Thoracic aorta (tissue), 2 donors: Measurements from ENCODE around the gene PGLYRP3. TPM values are rescaled to one million over a fixed set of nuclear protein-coding genes. Genes with fewer than 3 reads are reported as not detected.

Experiments used
- ATAC-seq: fragments of 150-250 bp; one replicate; pipeline ENCODE4 v1.8.0; 2017; ENCODE audit warnings: low read depth; ENCODE audit not compliant: insufficient number of reproducible peaks, low FRiP score
- DNase-seq: peaks from one replicate; pipeline ENCODE4 v3.0.0-alpha.2; 2020; ENCODE audit warnings: low spot score
- H3K27ac ChIP-seq, 2 donors: fragments of 200-600 bp; sonication (generic); 1 replicate in 1 of 2; 2 replicates in 1 of 2; pipeline ENCODE4 v1.5.1; 2016; ENCODE audit warnings: mild to moderate bottlenecking in 2 of 2, moderate library complexity in 2 of 2
- H3K27me3 ChIP-seq: fragments of 200-600 bp; sonication (generic); replicated peaks from 2 replicates; pipeline ENCODE4 v1.6.0; 2016; ENCODE audit warnings: mild to moderate bottlenecking; ENCODE audit not compliant: insufficient read depth
- H3K36me3 ChIP-seq: fragments of 200-600 bp; sonication (generic); one replicate; pipeline ENCODE4 v1.5.1; 2016
- H3K4me1 ChIP-seq, 2 donors: fragments of 200-600 bp; sonication (generic); 1 replicate in 1 of 2; 2 replicates in 1 of 2; pipeline versions ENCODE4 v1.5.1 to v1.6.0; 2016; ENCODE audit warnings: low read depth in 2 of 2, mild to moderate bottlenecking in 1 of 2; ENCODE audit not compliant: control insufficient read depth in 1 of 2
- H3K4me3 ChIP-seq: fragments of 200-600 bp; sonication (generic); 2 replicates; pipeline ENCODE4 v1.5.1; 2016; ENCODE audit warnings: mild to moderate bottlenecking
- H3K9me3 ChIP-seq: fragments of 200-600 bp; sonication (generic); 2 replicates; pipeline ENCODE4 v1.5.1; 2016
- CTCF ChIP-seq: fragments of 200-600 bp; sonication (generic); IDR thresholded peaks from one replicate; pipeline ENCODE4 v1.5.1; 2019; ENCODE audit warnings: antibody characterized with exemption
- total RNA-seq, 2 donors: library from RNA; depleted of rRNA; stranded (reverse); fragments of >200 nt; gene quantifications; one replicate each; pipeline versions ENCODE4 v1.1.0 to v1.2.3, GENCODE V29; 2016

The PGLYRP3 gene
- total RNA-seq, 2 donors from 2014 or later = not detected

DNA sequence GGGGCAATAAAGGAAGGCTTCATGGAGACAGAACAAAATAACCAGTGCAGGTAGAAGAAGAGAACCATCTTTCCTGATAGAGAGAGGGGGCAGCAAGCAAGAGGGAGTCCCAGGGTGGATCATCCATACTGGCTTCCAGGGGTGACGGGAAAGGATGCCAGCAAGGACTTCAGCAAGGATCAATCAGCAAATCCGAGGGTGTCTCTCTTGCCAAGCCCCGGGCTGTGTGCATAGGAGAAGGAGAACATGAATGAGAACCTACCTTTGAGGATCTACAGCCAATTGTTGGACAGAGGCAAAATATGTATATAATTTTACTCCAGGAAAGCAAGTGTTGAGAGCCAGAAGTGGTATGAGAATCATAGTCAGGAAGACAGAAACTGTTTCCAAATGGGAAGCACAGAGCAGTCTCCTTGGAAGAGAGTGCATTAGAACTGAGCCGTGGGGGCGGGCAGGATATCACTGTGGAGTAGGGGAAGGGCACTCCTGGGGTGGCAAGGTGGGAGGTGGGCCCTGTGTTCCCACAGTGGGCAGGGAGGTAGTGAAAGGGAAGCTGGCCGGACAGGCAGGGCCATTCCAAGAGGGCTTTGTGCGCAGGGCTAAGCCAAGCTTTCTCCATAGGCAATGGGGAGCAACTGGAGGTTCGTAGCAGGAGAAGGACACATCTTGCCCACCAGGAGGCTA is 43.8 kb upstream of the PGLYRP3 start:
- ATAC-seq = no peak
- H3K27me3 ChIP-seq = no peaks in the 10 kb centered on the region
- no peak overlapping the region for H3K4me3 ChIP-seq
- no peaks in the 10 kb centered on the region for H3K4me1 ChIP-seq
- H3K36me3 ChIP-seq = no peaks in the 10 kb centered on the region
- DNase-seq = no peak
- TF ChIP-seq CTCF = no peak
- no peak overlapping the region for H3K27ac ChIP-seq
- no peaks in the 10 kb centered on the region for H3K9me3 ChIP-seq

- no peak for DNase-seq
Measured at GRCh38 chr1:153355445-153356071, 42.8 kb upstream of the PGLYRP3 start.

DNA sequence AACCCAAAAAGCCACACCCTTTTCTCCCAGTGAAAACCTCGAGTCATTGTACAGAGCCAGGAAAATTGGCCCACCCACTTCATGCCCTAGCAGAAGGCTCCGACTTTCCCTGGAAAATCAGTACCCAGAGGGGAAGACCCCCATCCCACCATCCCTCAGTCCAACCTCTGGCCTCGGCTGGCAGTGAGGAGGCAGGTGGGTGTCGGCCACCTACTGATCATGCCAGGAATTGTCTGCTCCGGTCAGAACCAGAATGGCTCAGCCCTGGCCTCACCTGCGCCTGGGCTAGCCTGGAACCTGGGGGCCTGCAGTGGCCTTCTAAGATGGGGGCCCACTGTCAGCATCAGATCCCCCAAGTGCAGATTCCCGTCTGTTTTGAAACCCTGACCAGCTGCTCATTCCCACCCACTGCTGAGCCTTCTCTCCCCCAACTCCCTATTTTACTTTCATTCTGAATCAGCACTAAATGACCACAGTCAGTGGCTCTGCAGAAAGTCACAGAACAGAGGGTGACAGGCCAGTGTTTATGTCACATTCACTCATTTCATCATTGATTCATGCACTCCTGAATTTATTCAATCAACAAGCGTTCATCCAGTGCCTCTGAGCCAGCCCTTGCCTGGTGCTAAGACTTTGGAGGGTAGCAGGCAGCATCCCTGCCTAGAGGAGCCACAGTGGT is 41.9 kb upstream of the PGLYRP3 start:
- Histone ChIP-seq H3K4me1 (no peaks in the 10 kb centered on the region), H3K27me3 (no peaks in the 10 kb centered on the region), H3K4me3 (no peak overlapping the region), H3K9me3 (no peaks in the 10 kb centered on the region), H3K36me3 (no peaks in the 10 kb centered on the region), H3K27ac (no peak overlapping the region)
- no peak for ATAC-seq
- no peak for DNase-seq
- TF ChIP-seq CTCF = no peak

More at GRCh38 chr1:153355445-153356071, 42.8 kb upstream of the PGLYRP3 start:
- no peak for TF ChIP-seq CTCF
- Histone ChIP-seq H3K36me3 (no peaks in the 10 kb centered on the region), H3K4me1 (no peaks in the 10 kb centered on the region), H3K27me3 (no peaks in the 10 kb centered on the region), H3K27ac (no peak overlapping the region), H3K4me3 (no peak overlapping the region), H3K9me3 (no peaks in the 10 kb centered on the region)
- ATAC-seq = no peak

DNA sequence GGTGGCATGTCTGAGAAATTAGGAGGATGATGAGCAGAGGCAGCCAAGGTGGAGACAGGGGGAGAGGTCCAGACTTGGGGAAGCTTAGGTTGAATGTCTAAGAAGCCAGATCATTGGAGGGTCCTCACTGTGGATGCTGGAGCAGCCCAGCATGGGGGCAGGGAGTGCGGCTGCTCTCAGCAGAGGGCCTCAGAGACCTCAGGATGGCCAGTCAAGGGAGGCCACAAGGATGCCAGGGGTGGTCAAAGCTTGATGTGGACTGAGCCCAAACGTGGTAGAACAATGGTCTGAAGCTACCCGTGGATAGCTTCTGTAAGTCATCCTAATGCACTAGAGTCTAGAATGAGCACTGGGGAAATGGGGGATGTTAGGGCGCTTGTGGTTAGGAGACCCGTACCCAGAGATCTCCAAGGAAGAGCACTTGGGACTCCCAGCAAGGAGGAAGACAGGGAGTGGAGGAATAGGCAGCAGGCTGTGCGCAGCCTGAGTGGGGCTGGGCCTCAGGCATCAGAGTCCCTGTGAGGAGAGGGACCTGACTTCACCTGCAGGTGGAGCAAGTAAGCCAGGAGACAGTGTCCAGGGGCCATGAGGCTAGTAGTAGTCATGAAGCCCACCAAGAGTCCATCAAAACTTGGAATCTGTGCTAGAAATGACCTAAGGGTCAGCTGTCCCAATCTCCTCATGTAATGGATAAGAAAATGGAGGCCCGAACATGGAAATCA is 40.6 kb upstream of the PGLYRP3 start:
- H3K36me3 ChIP-seq = no peaks in the 10 kb centered on the region
- TF ChIP-seq CTCF = no peak
- H3K27me3 ChIP-seq = no peaks in the 10 kb centered on the region
- no peaks in the 10 kb centered on the region for H3K9me3 ChIP-seq
- ATAC-seq (no peak), DNase-seq (no peak)
- H3K27ac ChIP-seq = no peak overlapping the region
- no peak overlapping the region for H3K4me3 ChIP-seq
- no peaks in the 10 kb centered on the region for H3K4me1 ChIP-seq

DNA sequence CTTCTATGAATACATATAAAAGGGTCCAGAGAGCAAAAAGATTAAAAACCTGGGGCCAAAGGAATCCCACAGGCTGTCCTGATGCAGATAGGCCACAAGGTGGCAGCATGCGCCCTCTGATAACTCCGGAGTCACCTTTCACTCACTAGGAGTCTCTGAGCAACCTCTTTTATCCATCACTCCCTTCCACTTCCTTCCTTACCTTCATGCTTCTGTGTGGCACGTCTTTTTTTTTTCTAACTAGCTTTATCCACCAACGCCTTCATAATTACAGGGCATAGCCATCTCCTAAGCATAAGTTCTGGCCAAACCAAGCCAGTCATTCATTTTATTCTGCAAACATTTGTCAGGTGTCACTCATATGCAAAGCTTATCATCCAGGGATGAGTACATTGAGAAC is 39.8 kb upstream of the PGLYRP3 start:
- DNase-seq (no peak), ATAC-seq (peak; percentile 70)
- TF ChIP-seq CTCF = peak; percentile 91
- no peak overlapping the region for H3K4me3 ChIP-seq
- H3K4me1 ChIP-seq = no peaks in the 10 kb centered on the region
- H3K36me3 ChIP-seq = no peaks in the 10 kb centered on the region
- H3K27me3 ChIP-seq = no peaks in the 10 kb centered on the region
- H3K9me3 ChIP-seq = no peaks in the 10 kb centered on the region
- H3K27ac ChIP-seq = no peak overlapping the region
